ENCODE data around the gene U2AF2.
A peak's percentile ranks its signal among the peaks of the same experiment; 100 is the strongest.

U2AF2 gene

DNA sequence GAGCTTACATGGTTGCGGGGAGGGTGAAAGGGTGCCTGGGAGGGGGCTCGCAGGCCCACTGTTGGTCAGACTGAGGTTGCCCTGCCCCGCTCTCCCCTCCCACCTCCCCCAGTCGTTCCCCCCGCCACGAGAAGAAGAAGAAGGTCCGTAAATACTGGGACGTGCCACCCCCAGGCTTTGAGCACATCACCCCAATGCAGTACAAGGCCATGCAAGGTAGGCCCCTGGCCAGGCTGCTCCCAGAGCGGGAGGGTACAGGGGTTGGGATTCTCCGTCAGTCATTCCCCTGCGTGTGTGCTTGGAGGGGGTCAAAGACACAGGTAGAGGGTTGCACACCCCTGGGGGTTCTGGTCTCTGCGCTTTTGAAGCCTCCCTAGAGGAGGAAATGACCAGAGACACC lies 5.6 kb downstream of the U2AF2 start:
- no peak for DNase-seq

DNA sequence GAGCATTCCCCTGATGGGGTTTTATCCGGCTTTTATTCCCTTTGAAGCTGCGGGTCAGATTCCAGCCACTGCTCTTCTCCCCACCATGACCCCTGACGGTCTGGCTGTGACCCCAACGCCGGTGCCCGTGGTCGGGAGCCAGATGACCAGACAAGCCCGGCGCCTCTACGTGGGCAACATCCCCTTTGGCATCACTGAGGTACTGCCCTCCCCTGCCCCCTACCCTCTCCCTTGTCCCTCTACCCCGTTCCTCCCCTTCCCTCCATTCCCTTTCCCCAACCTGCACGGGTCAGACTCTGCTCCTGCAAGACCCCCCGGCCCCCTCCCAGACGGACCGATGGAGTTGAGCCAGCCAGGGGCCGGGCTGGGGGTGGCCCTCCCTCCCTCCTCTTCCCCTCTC lies 6.2 kb downstream of the U2AF2 start:
- DNase-seq, result no peak

DNA sequence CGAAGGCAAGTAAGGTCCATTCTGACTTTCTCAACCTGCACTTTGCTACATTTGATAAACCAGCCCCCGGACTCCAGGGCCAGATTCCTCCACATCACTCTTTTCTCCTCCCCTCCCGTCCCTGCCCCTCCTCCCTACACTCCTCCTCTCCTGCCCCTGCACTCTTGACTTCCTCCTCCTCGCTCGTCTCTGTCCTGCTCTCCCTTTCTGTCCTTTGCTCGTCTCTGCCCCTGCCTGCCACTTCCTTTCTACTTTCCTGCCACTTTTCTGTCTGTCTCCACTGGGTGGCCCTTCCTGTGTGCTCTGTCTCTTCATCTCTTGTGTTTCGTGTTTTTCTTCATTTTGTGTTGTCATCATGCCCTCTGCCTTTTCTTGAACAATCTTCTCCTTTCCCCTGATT lies 7.0 kb downstream of the U2AF2 start:
- no peak for DNase-seq

DNA sequence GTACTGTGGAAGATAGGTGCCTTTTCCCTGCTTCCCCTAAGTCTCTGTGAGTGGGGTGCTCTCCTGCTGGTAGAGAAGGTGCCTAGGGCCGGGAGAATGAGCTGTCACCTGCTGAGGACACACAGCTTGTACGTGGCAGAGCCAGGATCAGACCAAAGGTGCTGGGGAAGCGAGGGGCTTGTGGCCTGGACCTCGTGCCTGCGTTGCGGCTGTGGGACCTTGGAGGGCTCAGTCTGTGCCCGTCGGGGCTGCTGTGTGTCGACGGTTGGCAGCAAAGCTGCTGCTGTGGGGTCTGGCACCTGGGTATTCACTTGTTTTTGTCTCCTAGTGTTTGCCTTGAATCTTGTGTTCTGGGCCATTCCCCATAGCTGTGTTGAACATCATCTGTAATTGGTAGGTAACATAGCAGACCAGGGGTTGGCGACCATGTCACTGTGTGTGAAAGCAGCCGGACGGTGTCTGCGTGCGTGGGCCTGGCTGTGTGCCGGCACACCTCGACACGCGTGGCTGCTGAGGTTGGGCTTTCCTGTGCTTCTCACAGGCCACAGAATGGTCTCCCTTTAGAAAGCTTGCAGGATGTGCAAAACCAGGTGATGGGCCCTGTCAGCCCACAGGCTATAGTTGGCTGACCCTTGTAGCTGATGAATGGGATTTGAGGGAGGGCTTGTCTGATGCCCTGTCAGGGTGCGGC lies 9.2 kb downstream of the U2AF2 start:
- DNase-seq, result no peak

DNA sequence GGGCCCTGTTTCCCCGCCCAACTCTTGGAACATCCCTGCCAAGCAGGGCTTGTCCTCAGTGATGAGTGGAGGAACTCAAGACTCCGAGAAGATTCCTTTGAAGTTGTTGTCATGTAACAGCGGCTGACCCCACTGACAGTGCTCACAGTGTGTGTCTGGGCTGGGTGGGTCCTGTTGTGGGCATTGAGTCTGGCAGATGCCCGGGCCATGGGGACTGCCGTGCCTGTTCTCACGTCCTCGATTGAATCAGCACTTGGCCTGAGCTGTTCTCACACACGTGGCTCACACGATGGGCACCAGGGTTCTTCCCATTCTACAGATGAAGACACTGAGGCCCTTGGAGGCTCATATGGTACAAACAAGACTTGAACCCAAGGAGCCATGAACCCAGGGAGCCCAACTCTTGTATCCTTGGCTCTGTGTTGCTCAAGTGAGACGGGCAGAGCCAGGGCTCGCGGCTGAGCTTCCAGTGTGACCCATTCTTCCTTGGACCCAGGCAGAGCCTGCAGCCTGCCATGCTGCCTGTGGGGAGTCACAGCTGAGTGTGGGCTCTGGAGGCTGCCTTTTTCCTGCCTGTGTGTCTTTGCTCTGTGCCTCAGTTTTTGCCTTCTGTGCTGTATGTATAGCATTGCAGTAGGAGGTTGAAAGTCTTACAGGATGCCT lies 11.6 kb downstream of the U2AF2 start:
- no peak for DNase-seq

DNA sequence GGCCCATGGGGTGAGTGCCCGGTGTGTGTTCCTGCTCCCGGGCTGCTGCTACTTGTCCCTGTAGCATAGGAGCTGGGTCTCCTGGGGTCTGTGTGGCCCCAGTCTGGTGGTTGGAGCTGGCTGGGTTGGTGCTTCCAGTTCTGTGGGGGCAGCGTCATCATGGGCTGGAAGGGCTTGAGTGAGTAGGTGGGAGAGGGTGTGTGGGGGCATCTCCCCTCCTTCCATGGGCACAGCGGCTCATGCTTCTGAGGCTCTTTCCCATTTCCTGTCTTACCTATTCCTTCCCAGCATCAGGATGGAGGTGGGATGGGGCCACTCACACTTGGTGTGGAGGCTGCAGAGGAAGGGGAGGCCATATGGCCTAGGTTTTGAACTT lies 12.2 kb downstream of the U2AF2 start:
- DNase-seq, result no peak

DNA sequence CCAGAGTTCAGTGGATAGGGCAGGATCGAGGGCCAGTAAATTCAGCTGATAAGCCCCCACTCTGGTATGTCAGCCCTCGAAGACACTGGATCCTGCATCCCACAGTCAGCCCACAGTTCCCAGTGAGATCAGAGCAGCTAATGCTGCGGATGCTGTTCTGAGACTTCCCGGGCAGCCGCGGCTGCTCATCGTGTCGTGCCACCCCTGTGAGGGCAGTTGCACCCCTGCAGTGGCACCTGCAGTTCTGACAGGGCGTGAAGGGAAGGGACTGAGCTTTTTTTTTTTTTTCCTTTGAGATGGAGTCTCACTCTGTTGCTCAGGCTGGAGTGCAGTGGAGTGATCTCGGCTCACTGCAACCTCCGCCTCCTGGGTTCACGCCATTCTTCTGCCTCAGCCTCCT lies 12.7 kb downstream of the U2AF2 start:
- DNase-seq, result no peak

DNA sequence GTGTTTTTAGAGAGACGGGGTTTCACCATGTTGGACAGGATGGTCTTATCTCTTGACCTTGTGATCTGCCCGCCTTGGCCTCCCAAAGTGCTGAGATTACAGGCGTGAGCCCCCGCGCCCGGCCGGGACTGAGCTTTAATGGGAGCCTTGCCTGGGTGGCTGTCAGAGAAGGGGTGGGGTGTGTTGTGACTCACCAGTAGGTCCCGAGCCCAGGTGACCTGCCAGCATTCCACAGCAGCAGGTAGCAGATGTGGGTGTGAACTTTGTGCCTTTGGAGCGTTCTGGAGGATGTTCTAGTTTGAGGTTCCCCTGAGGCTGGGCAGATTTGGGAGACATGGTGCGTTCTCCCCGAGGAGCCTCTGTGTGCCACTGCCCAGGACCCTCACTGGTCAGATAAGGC lies 13.1 kb downstream of the U2AF2 start:
- DNase-seq, result no peak

DNA sequence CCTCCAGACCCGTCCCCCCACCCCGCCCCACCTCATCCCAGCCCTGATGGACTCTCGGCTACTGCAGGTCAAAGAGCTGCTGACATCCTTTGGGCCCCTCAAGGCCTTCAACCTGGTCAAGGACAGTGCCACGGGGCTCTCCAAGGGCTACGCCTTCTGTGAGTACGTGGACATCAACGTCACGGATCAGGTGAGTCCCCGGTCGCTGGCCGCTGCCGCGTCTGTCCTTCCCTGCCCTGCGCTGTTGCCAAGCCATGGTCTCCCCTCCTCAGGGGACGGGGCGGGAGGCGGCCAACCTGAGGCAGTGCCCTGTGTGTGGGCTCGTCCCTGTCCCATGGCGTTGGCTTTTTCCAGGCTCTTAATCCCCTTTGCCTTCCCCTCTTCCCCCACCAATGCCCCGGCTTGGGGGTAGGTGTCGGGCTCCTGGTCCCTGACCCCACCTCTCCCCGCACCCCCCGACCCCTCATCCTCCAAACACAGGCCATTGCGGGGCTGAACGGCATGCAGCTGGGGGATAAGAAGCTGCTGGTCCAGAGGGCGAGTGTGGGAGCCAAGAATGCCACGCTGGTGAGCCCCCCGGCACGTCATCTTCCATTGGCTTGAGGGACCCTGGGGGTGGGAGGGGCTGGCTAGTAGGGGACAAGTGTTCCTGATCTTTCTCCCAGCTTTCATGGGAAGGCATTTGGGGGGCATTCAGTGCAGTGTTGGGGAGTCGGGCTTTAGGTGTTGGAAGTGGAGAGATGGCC lies 13.9 kb downstream of the U2AF2 start:
- no peak for DNase-seq

DNA sequence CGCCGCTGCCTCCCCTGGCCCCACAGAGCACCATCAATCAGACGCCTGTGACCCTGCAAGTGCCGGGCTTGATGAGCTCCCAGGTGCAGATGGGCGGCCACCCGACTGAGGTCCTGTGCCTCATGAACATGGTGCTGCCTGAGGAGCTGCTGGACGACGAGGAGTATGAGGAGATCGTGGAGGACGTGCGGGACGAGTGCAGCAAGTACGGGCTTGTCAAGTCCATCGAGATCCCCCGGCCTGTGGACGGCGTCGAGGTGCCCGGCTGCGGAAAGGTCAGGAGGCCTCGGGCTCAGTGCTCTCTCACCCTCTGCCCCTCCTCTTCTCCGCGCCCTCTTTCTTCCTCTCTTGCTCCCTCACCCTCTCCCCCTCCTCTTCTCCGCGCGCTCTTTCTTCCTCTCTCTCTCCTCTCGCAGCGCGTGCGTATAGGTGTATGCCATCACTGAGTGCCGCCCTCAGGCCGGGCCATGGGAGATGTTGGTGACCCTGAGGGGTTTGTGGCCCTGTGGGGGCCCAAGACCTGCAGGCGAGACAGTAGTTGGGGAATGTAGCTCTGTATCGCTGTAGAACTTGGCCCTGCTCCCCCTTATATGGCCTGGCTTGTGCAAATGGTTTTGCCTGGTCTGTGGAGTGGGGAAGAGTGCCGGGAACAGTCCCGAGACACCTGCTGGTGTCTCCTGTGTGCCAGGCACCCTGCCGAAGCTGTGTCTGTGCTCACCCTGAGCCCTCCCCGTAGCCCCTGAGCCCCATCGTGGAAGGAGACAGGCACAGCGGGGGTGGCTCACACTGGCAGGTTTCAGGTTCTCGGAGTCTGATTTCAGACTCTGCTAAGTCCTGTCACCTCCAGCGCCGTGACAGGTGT lies 14.8 kb downstream of the U2AF2 start:
- DNase-seq, result no peak

DNA sequence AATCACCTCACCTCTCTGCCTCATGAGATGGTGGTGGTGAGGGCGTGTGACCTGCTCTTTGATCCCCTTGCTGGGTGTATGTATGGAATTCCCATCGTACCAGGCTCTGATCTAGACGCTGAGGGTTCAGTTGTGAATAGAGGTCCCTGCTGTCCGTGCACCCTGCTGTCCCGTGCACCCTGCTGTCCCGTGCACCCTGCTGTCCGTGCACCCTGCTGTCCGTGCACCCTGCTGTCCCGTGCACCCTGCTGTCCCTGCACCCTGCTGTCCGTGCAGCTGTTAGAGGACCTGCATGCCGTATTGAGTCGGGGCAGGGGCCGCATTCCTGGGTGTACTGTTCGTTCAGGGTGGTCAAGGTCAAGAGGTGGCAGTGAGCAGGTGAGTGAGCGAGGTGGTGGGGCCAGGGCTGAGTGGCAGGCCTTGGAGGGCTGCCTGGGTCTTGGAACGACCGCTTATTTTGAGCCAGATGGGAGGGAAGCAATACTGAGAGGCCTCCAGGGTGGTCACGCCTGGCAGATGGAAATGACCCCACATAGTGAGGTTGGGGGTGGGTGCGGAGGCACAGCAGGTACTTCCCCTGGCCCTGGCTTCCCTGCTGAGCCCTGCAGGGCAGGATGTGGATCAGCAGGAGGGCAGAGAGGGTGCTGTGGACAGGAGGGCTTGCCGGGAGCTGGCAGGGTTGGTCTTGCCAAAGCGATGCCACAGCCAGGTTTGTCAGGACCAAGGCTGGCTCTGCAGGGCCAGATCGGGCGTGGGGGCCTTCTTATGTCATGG lies 15.6 kb downstream of the U2AF2 start:
- peak; percentile 75 for DNase-seq

DNA sequence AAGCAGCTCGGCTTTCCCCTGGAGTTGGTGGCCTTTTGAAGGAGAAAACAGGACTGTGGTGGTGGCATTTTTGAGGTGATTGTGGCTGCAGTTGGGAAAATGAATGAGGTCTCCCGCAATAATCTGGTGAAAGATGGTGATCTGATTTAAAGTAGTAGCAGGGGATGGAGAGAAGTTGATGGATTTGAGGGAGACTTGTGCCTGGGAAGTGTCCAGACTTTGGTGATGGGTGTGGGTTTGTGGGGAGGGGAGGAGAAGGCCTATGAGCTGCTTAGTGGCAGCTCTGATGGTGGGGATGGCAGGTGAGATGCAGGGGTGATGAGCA lies 16.2 kb downstream of the U2AF2 start:
- DNase-seq, result no peak

DNA sequence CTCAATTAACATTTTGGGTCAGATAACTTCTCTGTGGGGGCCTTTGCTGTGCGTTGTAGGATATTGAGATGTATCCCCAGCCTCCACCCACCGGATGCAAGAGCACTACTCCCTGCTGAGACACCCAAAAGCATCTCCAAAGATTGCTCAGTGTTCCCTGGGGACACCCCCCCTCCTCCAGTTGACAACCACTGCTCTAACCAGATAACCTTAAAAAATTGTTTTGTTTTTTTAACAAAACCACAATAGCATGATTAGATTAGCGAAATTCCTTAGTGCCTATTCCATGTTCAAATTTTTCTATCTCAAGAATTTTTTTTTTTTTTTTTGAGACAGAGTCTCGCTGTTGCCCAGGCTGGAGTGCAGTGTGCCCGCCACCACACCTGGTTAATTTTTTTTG lies 17.6 kb downstream of the U2AF2 start:
- no peak for DNase-seq

DNA sequence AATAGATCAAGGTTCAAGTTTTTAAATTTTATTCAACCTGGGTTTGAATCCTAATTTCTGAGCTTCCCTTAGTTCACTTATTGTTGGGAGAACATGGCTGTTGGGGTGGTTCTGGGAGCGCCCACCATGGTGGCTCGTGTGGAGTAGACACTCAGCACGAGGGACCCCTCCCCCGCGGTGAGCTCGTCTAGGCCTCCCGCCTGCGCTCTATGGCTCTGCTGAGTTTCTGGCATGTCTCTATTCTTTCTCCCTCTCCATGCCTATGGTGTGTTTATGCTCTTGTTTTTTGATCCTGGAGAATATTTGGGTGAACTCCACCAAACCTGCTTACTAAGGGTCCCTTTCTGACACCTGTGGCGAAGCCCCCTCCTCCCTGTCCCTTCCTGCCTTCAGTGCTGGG lies 18.6 kb downstream of the U2AF2 start:
- no peak for DNase-seq

DNA sequence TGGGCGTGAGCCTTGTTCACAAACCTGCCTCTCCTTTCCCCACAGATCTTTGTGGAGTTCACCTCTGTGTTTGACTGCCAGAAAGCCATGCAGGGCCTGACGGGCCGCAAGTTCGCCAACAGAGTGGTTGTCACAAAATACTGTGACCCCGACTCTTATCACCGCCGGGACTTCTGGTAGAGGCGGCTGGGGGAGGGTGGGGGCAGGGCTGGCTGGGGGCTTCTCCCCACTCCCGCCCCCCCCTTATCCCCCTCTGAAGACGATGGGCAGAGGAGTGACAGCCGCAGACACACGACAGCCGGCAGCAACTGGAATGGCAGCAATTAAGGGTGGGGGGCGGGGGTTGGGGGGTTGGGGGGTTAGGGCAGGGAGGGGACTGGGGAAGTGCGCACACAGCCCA lies 19.1 kb downstream of the U2AF2 start:
- no peak for DNase-seq

DNA sequence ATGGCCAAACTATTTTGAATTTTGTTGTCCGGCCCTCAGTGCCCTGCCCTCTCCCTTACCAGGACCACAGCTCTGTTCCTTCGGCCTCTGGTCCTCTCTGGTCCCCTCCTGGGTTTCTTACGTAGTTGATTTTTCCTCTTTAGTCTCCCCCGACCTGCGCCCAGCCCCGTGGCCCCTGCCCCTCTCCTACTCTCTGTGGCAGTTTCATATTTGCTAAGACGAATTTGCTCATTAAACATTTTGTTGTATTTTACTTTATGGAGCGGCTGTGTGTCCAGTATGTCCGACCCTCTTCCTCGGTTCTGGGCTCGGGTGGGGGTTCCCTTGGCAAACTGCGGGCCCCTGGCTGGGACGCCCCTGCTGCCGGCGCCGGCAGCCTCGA lies 19.6 kb downstream of the U2AF2 start:
- DNase-seq, result no peak

DNA sequence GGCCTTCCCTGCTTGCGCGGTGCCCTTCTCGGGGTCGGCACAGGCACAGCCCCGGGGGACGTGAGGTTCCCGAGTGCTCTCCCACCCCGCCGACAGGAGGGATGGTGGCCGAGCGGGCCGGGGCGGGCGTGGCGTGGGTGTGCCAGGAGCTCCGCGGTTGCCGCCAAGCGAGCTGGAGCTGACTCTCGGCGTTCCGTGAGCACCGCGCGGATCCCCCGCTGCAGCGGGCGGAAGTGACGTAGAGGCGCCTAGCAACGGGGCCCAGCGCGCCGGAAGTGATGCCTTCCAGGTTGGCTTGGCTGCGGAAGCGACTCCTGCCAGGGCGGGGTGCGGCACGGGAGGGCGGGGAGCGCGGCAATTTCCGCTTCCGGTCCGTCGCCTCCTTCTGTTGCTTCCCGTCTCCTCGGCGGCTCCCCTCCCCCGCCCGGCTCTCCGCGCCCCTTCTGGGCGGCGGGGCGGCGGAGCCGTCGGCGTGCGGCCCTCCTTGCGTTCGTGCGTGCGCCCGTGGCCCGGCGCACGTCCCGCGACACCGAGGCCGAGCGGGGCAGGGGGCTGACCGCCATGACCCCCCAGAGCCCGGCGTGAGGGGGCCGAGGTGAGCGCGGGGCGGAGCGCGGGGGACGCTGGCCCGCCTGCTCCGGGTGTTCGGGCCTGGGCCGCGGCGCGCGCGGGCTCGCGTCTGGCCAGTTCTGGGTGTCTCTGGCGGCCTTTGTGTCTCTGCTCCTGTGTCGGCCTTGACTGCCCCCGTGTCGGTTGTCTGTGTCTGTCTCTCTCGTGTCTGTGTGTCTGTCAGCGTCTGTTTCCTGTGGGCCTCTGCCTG lies 20.2 kb downstream of the U2AF2 start, which contains the start of gene EPN1:
Gene EPN1 (plus strand): TSS at position 386 of the 820 bp plus-strand sequence. CDS start 3,402 bp downstream, outside the sequence.
- peak; percentile 97 for DNase-seq

DNA sequence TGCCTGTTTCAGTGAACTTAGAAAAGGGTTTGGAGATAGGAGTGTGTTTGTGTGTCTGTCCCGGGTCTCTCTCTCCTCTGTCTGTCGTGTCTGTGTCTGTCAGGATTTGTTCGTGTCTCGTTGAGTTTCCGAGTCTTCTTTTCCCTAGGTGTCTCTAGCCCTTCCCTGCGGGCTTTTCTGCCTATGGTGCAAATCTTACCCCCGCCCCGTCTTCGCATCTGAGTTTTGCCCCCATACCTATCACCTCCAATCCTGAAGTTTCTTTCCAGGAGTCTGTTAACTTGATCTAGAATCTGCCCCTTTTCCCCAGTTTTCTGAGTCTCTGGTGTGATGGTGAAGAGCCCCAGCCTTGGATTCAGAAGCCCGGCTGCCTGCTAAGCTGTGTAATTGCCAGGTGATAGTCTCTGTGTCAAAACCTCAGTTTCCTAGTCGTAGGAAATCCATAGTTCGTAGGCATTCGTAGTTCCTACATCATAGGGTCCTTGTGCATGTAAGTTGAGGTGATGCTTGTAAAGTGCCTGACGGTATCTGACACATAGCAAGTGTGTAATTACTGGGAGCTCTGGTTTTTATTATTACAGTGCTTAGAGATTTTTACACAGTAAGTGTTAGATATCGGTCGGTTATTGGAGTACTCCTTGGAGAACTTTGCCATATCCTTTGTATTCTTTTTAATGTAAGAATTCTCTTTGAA lies 21.0 kb downstream of the U2AF2 start:
- DNase-seq, result no peak

DNA sequence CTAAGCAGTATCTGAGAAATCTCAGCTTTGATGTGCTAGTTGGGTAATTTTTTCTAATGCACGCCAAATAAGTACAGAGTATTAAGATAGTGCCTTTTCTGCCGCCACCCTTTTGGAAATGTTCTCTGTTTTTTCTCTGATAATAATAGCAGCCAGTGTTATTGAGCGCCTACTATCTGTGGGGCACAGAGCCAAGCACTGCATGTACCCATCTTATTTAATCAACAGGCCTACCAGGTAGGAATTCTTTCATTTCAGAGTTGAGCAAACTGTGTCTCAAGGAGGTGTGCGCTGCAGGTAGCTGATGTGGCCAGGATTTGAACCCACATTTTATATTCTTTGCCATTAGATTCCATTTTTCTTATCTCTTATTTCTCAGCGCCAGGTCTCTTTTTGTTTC lies 21.5 kb downstream of the U2AF2 start:
- no peak for DNase-seq

DNA sequence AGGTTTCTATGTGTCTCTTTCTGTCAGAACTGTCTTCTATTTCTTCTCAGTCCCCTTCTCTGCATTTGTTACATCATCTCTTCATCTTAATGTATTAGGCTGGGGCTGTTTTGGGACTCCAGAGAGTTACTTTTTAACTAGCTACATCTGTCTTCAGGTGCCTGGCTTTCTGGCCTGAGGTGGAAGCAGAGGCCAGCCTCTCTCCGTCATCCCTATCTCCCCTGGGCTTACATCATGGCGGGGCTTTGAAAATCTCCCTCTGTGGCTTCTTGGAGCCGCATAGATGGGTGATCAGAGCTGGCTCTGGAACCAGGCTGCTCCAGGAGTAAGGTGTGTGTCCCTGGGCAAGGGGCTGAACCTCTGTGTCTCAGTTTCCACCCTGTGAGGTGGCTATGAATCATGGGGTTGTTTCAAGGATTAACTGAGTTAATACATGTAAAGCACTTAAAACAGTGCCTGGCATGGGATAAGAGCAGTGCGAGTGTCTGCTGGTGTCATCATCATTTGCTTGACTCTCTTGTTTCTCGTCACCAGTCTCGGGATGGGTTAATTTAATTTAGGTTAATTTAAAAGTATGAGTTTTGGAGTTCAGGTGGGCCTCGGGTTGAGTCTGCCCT lies 22.2 kb downstream of the U2AF2 start:
- DNase-seq, result no peak

Measured in left hindlimb (tissue), 1 donor.